Ovary (tissue), 9 donors: ENCODE measurements around the gene HSD17B3. TPM values are rescaled to one million over a fixed set of nuclear protein-coding genes. Genes with fewer than 3 reads are reported as not detected.

Experiments used
- DNase-seq, 5 donors: peaks; one replicate each; pipeline ENCODE4 v3.0.0-alpha.2; 2019 to 2020
- H3K27ac ChIP-seq, 2 donors: fragments of 200-600 bp; one replicate each; pipeline versions ENCODE4 v1.5.1 to v1.8.0; 2019 to 2022
- H3K27me3 ChIP-seq: fragments of 200-600 bp; one replicate; pipeline ENCODE4 v1.8.0; 2022
- H3K36me3 ChIP-seq: fragments of 200-600 bp; sonication (generic); one replicate; pipeline ENCODE4 v1.5.1; 2019
- H3K4me1 ChIP-seq: one replicate; pipeline ENCODE4 v1.8.1; 2013; ENCODE audit warnings: mild to moderate bottlenecking, moderate library complexity; ENCODE audit not compliant: insufficient read depth
- H3K4me3 ChIP-seq: fragments of 200-600 bp; sonication (generic); one replicate; pipeline ENCODE4 v1.5.1; 2017
- H3K9me3 ChIP-seq, 2 donors: fragments of 200-600 bp in 1 of 2; sonication (generic) in 1 of 2; one replicate each; pipeline versions ENCODE4 v1.5.1 to v1.8.1; 2013 to 2019; ENCODE audit warnings: mild to moderate bottlenecking in 1 of 2, moderate library complexity in 1 of 2
- EP300 ChIP-seq: sonication (generic); formaldehyde crosslinking; IDR thresholded peaks from one replicate; pipeline ENCODE4 v1.6.1; 2017; ENCODE audit warnings: antibody characterized with exemption
- POLR2A ChIP-seq: fragments of 450-650 bp; IDR thresholded peaks from one replicate; pipeline ENCODE4 v1.6.1; 2017; ENCODE audit warnings: antibody characterized with exemption, mild to moderate bottlenecking, moderate library complexity
- WGBS, 3 donors: extraction: QIAGEN DNeasy Blood & Tissue Kit in 1 of 3; methylation state at CpG; one replicate each; pipeline versions ENCODE4 v1.1.5 to v1.1.7; 2013 to 2017; 5-methylcytosine and 5-hydroxymethylcytosine counted together
- intact Hi-C, 4 donors: fragments of 100-400 bp; cut with DNase I; formaldehyde crosslinking; loops; one replicate each; pipeline versions ENCODE4 v1.11.0 to v1.15.1; 2022 to 2023
- polyA plus RNA-seq, 2 donors: library from polyadenylated mRNA; stranded (reverse); fragments of 200-250 nt in 1 of 2; fragments of 350-450 nt in 1 of 2; fragmentation: Illumina TruSeq in 1 of 2; extraction: RNeasy Lipid Tissue Mini Kit (QIAGEN cat#74804) in 1 of 2; gene quantifications; one replicate each; pipeline ENCODE4 v1.2.3, GENCODE V29; 2013 to 2014
- total RNA-seq, 7 donors: library from RNA; depleted of rRNA in 2 of 7; stranded (reverse); fragments of >200 nt in 2 of 7; fragmentation: NEBNext Ultra II Directional in 3 of 7; extraction: Animal tissue kit (Norgen Biotek cat#: 25700) in 3 of 7; gene quantifications; one replicate each; pipeline versions ENCODE4 v1.1.0 to v1.2.4, GENCODE V29; 2016 to 2023
- TF ChIP-seq, protein P1 (sequence below), 3 donors: fragments of 450-650 bp in 2 of 3; fragments of 200-600 bp in 1 of 3; IDR thresholded peaks; one replicate each; pipeline versions ENCODE4 v1.5.1 to v1.8.0; 2016 to 2022; ENCODE audit warnings: antibody characterized with exemption in 3 of 3, mild to moderate bottlenecking in 1 of 3
- donor health status: DM: no; HTN: no; CAD: no; lungs with moderate emphysema.
- donor health status: DM: no; HTN: no; CAD: no.
- donor health status: Bipolar disorder and iron deficiency.
- donor health status: DM: yes; HTN: yes; CAD: no.
- donor health status: DM: no; HTN: no; CAD: no.
- donor health status: DM: yes; HTN: yes; CAD: no.

Gene HSD17B3
- total and polyA plus RNA-seq, 9 donors, result 0.51 to 2.0 (median 0.69) TPM; not detected in 2

DNA sequence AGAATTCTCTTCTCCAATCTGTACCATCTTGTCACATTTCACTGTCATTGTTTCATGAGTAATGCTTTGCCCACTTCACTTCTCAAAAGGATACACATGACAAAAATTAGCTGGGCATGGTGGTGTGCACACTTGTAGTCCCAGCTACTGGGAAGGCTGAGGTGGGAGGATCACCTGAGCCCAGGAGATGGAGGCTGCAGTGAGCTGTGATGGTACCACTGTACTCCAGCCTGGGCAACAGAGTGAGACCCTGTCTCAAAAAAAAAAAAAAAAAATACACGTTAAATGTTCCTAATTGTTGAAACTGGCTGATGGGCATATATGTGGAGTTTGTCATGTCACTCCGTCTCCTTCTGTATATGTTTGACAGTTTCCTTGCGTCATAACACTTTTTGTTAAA, 36.3 kb upstream of the HSD17B3 start:
- no peaks in the 10 kb centered on the region for H3K36me3 ChIP-seq
- TF ChIP-seq POLR2A (no peak), EP300 (no peak)
- TF ChIP-seq, protein P1, sequence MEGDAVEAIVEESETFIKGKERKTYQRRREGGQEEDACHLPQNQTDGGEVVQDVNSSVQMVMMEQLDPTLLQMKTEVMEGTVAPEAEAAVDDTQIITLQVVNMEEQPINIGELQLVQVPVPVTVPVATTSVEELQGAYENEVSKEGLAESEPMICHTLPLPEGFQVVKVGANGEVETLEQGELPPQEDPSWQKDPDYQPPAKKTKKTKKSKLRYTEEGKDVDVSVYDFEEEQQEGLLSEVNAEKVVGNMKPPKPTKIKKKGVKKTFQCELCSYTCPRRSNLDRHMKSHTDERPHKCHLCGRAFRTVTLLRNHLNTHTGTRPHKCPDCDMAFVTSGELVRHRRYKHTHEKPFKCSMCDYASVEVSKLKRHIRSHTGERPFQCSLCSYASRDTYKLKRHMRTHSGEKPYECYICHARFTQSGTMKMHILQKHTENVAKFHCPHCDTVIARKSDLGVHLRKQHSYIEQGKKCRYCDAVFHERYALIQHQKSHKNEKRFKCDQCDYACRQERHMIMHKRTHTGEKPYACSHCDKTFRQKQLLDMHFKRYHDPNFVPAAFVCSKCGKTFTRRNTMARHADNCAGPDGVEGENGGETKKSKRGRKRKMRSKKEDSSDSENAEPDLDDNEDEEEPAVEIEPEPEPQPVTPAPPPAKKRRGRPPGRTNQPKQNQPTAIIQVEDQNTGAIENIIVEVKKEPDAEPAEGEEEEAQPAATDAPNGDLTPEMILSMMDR (IDR thresholded peaks at IDR 0.05), result no peak
- peaks cover 8% of the 10 kb centered on the region for H3K4me1 ChIP-seq
- H3K9me3 ChIP-seq, result no peaks in the 10 kb centered on the region
- no peak for DNase-seq
- H3K27ac ChIP-seq, result no peak overlapping the region
- no peak overlapping the region for H3K4me3 ChIP-seq
- no peaks in the 10 kb centered on the region for H3K27me3 ChIP-seq
- intact Hi-C loops, result loop anchor here in 1 of 4 donors (10.0 kb wide), 1 partner anchor 317 kb away; the partner anchor contains the start of gene PRXL2C
- 91 to 94% (median 92%) methylated on average over 3 of the region's 3 CpGs for WGBS, 3 donors

- Histone ChIP-seq H3K27me3 (no peaks in the 10 kb centered on the region), H3K4me3 (no peak overlapping the region), H3K9me3 (no peaks in the 10 kb centered on the region), H3K36me3 (no peaks in the 10 kb centered on the region), H3K4me1 (no peaks in the 10 kb centered on the region), H3K27ac (no peak overlapping the region)
- no peak for DNase-seq
- WGBS, 3 donors, result 39 to 64% (median 46%) methylated on average over 1 of the region's 1 CpG
- intact Hi-C loops, result loop anchor here in 1 of 4 donors (10.0 kb wide), 1 partner anchor 321 kb away; the partner anchor contains the start of gene PRXL2C
- TF ChIP-seq POLR2A, result no peak
- TF ChIP-seq, protein P1 (IDR thresholded peaks at IDR 0.05), result no peak
- TF ChIP-seq EP300, result no peak
Measured at GRCh38 chr9:96333958-96334357, 32.0 kb upstream of the HSD17B3 start.

DNA sequence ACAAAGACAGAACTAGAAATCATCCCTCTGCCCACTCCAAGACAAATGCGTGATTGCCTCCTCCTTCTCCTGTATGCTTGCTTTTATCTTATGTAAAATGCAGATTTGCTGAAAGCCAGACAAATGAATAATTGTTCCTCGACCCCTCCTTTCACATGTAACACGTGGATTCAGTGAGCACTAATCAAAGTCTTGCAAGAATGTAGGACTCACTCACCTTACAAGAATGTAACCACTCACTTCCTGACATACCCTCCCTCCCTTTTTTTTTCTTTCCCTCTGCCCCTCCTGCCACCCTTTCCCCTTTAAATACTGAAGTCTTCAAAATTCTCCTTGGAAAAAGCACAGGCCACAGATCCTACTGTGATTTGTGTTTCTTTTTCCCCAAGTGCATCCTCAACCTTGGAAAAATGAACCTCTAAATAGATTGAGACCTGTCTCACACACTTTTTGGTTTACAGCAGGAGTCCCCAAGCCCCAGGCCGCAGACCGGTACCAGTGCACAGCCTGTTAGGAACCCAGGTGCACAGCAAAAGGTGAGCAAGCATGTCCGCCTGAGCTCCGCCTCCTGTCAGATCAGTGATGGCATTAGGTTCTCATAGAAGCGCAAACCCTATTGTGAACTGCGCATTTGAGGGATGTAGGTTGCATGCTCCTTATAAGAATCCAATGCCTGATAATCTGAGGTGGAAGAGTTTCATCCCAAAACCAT, 29.4 kb upstream of the HSD17B3 start:
- no peaks in the 10 kb centered on the region for H3K27me3 ChIP-seq
- TF ChIP-seq, protein P1 (IDR thresholded peaks at IDR 0.05), result no peak
- TF ChIP-seq EP300, result no peak
- TF ChIP-seq POLR2A, result no peak
- H3K27ac ChIP-seq, result no peak overlapping the region
- 82 to 90% (median 88%) methylated on average over 9 of the region's 9 CpGs for WGBS, 3 donors
- intact Hi-C loops, result loop anchor here in 1 of 4 donors (10.0 kb wide), 1 partner anchor 323 kb away; the partner anchor contains the start of gene PRXL2C
- DNase-seq, result no peak
- H3K36me3 ChIP-seq, result no peaks in the 10 kb centered on the region
- no peak overlapping the region for H3K4me3 ChIP-seq
- H3K9me3 ChIP-seq, result no peaks in the 10 kb centered on the region
- H3K4me1 ChIP-seq, result no peaks in the 10 kb centered on the region

DNA sequence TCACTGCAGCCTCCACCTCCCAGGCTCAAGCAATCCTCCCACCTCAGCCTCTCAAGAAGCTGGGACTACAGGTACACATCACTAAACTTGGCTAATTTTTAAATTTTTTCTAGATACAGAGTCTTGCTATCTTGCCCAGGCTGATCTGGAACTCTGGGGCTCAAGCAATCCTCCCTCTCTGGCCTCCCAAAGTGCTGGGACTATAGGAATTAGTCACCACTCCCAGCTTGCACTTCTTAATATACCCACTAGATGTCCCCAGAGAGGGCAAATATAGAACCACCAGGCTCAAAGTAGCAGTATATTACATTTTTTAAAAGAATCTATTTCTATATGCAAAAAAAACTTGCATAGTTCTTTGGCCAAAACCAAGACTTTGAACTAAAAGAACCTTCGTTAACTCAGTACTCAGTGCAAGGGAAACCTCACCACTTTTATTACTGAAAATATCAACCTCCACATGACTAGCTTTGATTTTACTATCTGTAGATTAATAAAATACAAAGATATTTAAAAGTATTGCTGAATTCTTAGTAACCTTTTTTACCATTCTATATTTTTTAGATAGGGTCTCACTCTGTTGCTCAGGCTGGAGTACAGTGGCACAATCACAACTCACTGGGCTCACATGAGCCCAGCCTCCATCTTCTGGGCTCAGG, 25.8 kb upstream of the HSD17B3 start:
- 10 to 20% (median 13%) methylated on average over 1 of the region's 1 CpG for WGBS, 3 donors
- Histone ChIP-seq H3K36me3 (no peaks in the 10 kb centered on the region), H3K27me3 (no peaks in the 10 kb centered on the region), H3K4me3 (no peak overlapping the region), H3K9me3 (no peaks in the 10 kb centered on the region), H3K4me1 (no peaks in the 10 kb centered on the region), H3K27ac (no peak overlapping the region)
- intact Hi-C loops, result loop anchor here in 2 of 4 donors (5.0 kb wide), 1 partner anchor 339 kb away; no protein-coding TSS in a partner anchor
- peak in 2 of 5 donors; percentile 34 to 53 for DNase-seq
- TF ChIP-seq, protein P1 (IDR thresholded peaks at IDR 0.05), result peak; percentile 75 to 84 (median 83)
- no peak for TF ChIP-seq POLR2A
